Upper lobe of right lung (tissue), 1 donor: ENCODE results near the gene SMIM41. TPM values are rescaled to one million over a fixed set of nuclear protein-coding genes. Genes with fewer than 3 reads are reported as not detected.

Source experiments
- ATAC-seq: fragments of 200-7000 bp; cut with Tn5 transposase; one replicate; pipeline ENCODE4 v1.9.1; 2020; ENCODE audit warnings: mild to moderate bottlenecking, moderate library complexity
- DNase-seq: peaks from one replicate; pipeline ENCODE4 v3.0.0-alpha.2; 2020
- H3K27ac ChIP-seq: fragments of 200-600 bp; one replicate; pipeline ENCODE4 v1.8.0; 2022
- H3K27me3 ChIP-seq: fragments of 200-600 bp; one replicate; pipeline ENCODE4 v1.8.0; 2022; ENCODE audit warnings: mild to moderate bottlenecking
- H3K36me3 ChIP-seq: fragments of 200-600 bp; one replicate; pipeline ENCODE4 v1.8.0; 2022
- H3K4me1 ChIP-seq: fragments of 200-600 bp; one replicate; pipeline ENCODE4 v1.8.0; 2022
- H3K4me3 ChIP-seq: fragments of 200-600 bp; one replicate; pipeline ENCODE4 v1.8.0; 2022; ENCODE audit warnings: mild to moderate bottlenecking
- H3K9me3 ChIP-seq: fragments of 200-600 bp; one replicate; pipeline ENCODE4 v1.8.0; 2022
- CTCF ChIP-seq: fragments of 200-600 bp; IDR thresholded peaks from one replicate; pipeline ENCODE4 v1.8.0; 2022; ENCODE audit warnings: antibody characterized with exemption
- intact Hi-C: fragments of 100-400 bp; cut with DNase I; formaldehyde crosslinking; loops from one replicate; pipeline ENCODE4 v1.11.0; 2022
- total RNA-seq: library from RNA; stranded (reverse); fragmentation: NEBNext Ultra II Directional; extraction: Animal tissue kit (Norgen Biotek cat#: 25700); gene quantifications from one replicate; pipeline ENCODE4 v1.2.1, GENCODE V29; 2021
- donor health status: DM: no; HTN: yes; CAD: no; lungs with severe emphysema.

SMIM41 gene
- total RNA-seq, 1 donor from 2014 or later, result 6.1 TPM

DNA sequence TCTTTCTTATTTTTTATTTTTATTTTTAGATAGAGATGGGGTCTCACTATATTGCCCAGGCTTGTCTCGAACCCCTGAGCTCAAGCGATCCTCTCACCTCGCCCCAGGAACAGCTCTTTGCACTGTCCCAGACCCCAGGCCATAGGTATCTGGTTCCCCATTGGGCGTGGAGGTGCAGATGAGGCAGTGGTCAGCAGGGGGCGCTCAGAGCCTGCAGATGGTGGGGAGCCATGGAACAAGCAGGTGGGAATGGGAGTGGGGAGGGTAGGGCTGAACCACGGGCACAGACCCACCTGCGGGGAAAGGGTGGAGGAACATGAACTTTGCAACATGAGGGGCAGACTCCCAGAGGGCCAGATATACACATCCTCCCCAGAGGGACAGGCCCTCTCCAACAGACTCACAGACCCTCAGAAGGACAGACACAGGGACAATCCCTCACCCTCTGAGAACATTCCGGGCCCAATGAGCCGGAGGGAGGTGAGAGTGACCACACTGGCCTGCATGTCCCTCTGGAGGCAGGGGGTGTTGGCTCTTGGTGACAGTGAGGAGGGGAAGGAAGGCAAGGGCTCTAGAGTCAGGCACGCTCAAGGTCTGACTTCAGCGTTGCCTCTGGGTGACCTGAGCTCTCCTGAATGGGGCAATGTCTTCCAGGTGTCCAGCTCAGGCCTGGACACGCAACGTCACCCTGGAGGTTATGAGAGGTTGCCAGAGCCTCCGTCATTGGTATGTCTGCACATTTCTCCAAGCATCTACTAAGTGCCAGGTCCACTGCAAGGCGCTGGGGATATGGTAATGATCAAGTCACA lies 77.5 kb downstream of the SMIM41 start:
- peaks cover 4% of the 10 kb centered on the region for H3K27me3 ChIP-seq
- DNase-seq (peak; percentile 88), ATAC-seq (peak; percentile 80)
- no peak overlapping the region for H3K27ac ChIP-seq
- H3K4me1 ChIP-seq, result peaks cover 9% of the 10 kb centered on the region
- no peaks in the 10 kb centered on the region for H3K9me3 ChIP-seq
- TF ChIP-seq CTCF, result peak; percentile 92
- intact Hi-C loops, result loop anchor here (5.0 kb wide), 2 partner anchors 55 to 170 kb away; no protein-coding TSS in a partner anchor
- H3K4me3 ChIP-seq, result no peak overlapping the region
- no peaks in the 10 kb centered on the region for H3K36me3 ChIP-seq

GRCh38 chr12:52157566-52158150 lies 78.2 kb downstream of the SMIM41 start:
- no peak for TF ChIP-seq CTCF
- DNase-seq (no peak), ATAC-seq (no peak)
- Histone ChIP-seq H3K9me3 (no peaks in the 10 kb centered on the region), H3K36me3 (no peaks in the 10 kb centered on the region), H3K27ac (no peak overlapping the region), H3K27me3 (no peaks in the 10 kb centered on the region), H3K4me1 (peaks cover 2% of the 10 kb centered on the region), H3K4me3 (no peak overlapping the region)
- intact Hi-C loops, result loop anchor here (5.0 kb wide), 2 partner anchors 55 to 170 kb away; no protein-coding TSS in a partner anchor

Other genes starting within 250 kb of the SMIM41 start
- 1.5 TPM for gene FIGNL2, start 231.0 kb upstream of the SMIM41 start, total RNA-seq
- not detected for gene ANKRD33, start 191.6 kb upstream of the SMIM41 start, total RNA-seq
- gene ACVRL1, start 172.2 kb upstream of the SMIM41 start, total RNA-seq, result 223 TPM
- gene ACVR1B, start 128.0 kb upstream of the SMIM41 start, total RNA-seq, result 33.5 TPM
- gene TAMALIN, start 72.8 kb upstream of the SMIM41 start, total RNA-seq, result 199 TPM
- gene NR4A1, start 28.3 kb upstream of the SMIM41 start, total RNA-seq, result 67.0 TPM
- gene ATG101, start 9.7 kb upstream of the SMIM41 start, total RNA-seq, result 37.3 TPM
- gene KRT80, start 112.3 kb downstream of the SMIM41 start, total RNA-seq, result 8.6 TPM
- 664 TPM for gene KRT7, start 153.5 kb downstream of the SMIM41 start, total RNA-seq
- 1.1 TPM for gene KRT86, start 194.9 kb downstream of the SMIM41 start, total RNA-seq
- not detected for gene KRT81, start 211.8 kb downstream of the SMIM41 start, total RNA-seq
- gene KRT83, start 241.7 kb downstream of the SMIM41 start, total RNA-seq, result not detected